Skeletal muscle cell (primary cell): ENCODE data around the gene ADAMTS4.
"Not testable (repeated sequence)": the region's sequence is repeated elsewhere in the genome, so short reads cannot be mapped to it uniquely, and the experiment has no call there.

Source experiments
- DNase-seq: peaks from one replicate; pipeline ENCODE4 v3.0.0-alpha.2; 2010; ENCODE audit warnings: low read depth
- H3K4me3 ChIP-seq: 2 replicates; pipeline ENCODE4 v1.5.1; 2011; ENCODE audit warnings: low read depth, mild to moderate bottlenecking, control low read depth, low read length, moderate library complexity

Gene ADAMTS4

GRCh38 chr1:161198897-161199431 is at the start of gene ADAMTS4:
Gene ADAMTS4, minus strand, starts transcription at chr1:161199054. Its CDS starts 427 bp downstream, at chr1:161198627.
- H3K4me3 ChIP-seq = peak within 1 kb of the TSS; percentile 47
- peak; percentile 68 for DNase-seq

DNA sequence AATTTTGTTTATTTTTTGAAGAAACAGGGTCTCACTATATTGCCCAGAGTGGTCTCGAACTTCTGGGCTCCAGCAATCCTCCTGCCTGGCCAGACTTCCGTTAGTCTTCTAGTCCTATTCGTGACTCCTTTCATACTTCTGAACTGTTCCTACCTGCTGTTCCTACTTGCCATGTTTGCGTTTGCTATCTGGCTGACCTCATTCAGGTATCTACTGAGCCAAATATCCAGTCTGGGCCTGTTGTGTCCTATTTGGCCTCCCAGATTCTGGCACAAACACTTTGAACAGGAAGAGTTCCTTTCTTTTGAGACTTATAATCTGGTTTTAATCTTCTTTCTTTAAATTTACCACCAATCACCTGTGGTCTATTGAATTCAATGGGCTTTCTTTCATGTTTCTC is 46.0 kb upstream of the ADAMTS4 start:
- DNase-seq = no peak
- H3K4me3 ChIP-seq = no peak overlapping the region

DNA sequence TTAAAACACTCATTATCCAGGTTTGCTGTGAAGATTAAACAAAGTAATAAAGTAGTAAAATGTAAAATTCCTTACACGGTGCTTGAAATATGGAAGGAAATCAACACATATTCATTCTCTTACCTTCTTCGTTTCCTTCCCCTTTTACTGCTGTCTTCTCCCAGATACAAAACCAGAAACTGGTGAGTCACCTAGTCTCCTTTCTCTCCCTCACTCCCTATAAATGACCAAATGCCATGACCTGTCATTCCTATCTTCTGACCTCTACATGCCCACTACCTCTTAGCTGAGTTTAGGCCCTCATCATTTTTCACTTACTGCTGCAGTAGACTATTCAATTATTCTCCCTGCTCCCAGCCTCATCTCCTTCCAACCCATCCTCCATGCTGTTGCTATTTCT is 43.5 kb upstream of the ADAMTS4 start:
- no peak overlapping the region for H3K4me3 ChIP-seq
- DNase-seq = no peak

- DNase-seq = no peak
- no peak overlapping the region for H3K4me3 ChIP-seq
These were observed 42.8 kb upstream of the ADAMTS4 start for GRCh38 chr1:161241682-161242081.

DNA sequence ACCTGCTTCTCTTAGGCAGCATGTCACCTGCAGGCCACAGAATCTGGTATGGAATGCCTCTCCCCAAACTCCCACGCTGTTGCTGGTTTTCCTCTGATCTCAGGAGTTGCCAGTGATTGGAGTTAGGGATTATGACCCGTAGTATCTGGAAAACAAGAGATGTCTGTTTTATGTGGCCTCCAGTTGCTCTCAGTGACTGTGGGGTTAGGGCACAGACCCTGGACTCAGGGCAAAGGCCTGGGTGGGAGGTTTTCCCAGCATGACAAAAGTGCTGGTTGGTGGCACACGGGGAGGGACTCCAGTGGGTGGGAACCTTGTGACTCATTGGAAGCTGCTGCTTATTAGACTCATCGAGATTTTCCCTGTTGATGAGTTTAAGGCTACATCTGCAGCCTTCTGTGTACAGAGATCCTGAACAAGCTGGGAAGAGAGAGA is 39.2 kb upstream of the ADAMTS4 start, which contains the start of gene NR1I3:
Gene NR1I3, minus strand, starts transcription at position 165 of the 435 bp plus-strand sequence. CDS start 1,638 bp downstream, outside the sequence.
- no peak for DNase-seq
- no peak within 1 kb of the TSS for H3K4me3 ChIP-seq

DNA sequence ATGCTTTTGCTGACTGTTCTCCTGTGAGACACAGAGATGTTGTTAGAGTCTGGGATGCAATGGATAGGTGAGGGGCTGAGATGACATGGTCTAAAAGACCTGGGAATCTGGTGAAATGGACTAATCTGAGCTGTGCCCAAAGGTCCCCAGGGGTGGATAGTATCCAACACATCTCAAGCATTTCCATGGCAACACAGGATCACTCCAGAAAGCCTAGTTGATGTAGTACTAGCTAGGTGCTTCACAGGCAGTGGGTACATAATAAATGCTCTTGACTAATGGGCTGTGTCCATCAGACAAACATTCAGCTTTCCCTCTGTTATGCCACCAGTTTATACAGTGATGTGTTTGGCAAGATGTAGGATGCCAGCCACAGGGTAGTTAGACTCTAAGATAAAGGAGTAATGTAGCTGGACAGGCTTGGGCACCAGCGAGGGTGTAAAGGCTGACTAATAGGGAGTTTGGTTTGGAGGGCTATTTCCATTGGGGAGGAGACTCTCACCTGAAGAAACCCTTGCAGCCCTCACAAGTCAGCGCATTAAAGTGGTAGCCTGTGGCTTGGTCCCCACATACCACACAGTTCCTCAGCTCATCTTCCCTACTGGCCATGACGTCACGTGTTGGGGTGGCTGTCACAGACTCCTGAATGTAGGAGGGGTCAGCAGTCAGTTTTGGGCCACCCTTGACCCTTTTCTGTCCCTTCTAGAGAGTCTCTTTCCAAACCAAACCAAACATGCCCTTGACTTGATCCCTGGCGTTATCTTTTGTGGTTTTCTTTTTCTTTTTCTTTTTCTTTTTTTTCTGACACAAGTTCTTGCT is 37.3 kb upstream of the ADAMTS4 start:
- DNase-seq = no peak
- no peak overlapping the region for H3K4me3 ChIP-seq

DNA sequence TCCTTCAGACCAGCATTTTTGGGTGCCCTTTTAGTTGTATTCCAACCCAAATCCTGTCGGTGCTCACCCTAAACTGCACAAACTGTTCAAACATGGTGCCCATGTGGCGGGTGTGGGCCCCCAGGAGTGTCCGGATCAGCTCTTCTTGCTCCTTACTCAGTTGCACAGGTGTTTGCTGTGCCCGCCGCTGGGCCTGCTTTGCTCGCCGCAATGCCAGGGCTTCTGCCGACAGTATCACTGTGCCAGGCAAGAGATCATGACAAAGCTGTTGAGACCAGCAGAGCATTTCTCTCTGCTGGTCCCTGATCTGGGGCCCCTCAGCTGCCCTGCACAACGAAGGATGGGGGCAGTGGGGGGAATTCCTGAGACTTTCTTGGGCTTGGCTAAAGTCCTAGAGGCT is 34.2 kb upstream of the ADAMTS4 start:
- H3K4me3 ChIP-seq = no peak overlapping the region
- no peak for DNase-seq

GRCh38 chr1:161230762-161231161 is 31.9 kb upstream of the ADAMTS4 start:
- no peak for DNase-seq
- no peak overlapping the region for H3K4me3 ChIP-seq

- no peak for DNase-seq
- no peak overlapping the region for H3K4me3 ChIP-seq
These were observed 31.0 kb upstream of the ADAMTS4 start for GRCh38 chr1:161229896-161230295.

GRCh38 chr1:161228032-161228431 is 29.2 kb upstream of the ADAMTS4 start:
- no peak for DNase-seq
- no peak overlapping the region for H3K4me3 ChIP-seq

DNA sequence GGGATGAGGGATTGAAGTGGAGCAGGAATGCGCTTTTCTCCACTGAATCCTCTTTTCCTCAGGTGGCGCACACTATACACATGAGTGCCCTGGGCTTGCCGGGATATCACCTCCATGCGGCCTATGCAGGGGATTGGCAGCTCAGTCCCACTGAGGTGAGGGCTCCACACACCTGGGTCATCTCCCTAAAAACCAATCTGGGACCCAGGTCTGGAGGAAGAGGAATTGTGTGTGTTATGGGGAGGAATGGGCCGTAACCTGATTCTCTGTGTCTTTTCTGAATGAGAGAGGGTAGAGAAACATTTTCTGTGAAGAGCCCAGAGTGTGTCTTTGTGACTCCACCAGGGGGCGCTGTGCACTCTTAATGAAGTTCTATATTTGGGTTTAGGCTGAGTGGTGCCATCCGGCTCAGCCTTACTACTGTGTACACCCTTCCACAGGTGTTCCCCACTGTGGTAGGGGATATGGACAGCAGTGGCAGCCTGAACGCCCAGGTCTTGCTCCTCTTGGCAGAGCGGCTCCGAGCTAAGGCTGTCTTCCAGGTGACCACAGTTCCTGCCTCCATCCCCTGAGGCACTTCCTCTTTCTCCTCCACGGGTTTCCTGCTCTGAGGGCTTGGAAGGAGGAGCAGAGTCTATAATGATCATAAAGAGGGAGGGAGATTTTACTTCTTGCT is 28.5 kb upstream of the ADAMTS4 start:
- H3K4me3 ChIP-seq = peak overlapping the region; percentile 5
- DNase-seq = peak; percentile 23

DNA sequence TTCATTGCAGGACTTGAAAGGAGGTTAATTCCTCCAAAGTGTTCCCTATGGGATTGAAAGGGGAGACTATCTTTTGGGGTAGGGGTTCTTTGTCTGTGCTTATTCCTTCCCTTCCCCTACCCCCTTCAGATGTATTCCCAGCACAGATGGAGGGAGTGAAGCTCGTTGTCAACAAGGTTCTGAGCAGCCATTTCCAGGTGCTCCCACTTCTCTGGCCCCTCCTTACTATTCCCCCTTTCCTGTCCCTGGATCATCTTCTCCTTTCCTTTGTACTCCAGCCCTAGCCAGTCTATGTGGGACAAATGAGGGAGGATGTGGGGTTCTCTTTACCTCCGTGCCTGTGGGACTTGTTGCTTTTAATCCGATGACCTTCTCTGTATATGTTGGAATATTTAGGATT is 27.9 kb upstream of the ADAMTS4 start:
- H3K4me3 ChIP-seq = peak overlapping the region; percentile 66
- DNase-seq = no peak

DNA sequence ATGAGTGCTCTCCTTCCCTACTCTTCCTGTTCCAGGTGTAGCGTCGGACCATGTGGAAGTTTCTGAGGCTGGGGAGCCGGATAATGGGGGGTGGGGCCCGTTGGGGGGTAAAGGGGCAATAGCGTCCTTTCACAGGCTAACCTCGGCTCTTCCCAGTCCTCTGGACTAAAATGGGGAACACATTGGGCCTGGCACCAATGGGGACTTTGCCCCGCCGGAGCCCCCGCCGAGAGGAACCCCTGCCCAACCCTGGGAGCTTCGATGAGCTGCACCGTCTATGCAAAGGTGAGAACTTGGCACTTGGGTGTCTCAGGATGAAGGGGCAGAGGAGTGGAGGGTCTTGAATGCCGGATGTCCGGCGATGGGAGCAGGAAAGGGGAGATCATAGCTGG is 27.5 kb upstream of the ADAMTS4 start:
- DNase-seq = no peak
- H3K4me3 ChIP-seq = peak overlapping the region; percentile 66

GRCh38 chr1:161225534-161226319 is 26.9 kb upstream of the ADAMTS4 start, which contains the start of gene TOMM40L:
Gene TOMM40L, plus strand, starts transcription at chr1:161226060. Its CDS starts 430 bp downstream, at chr1:161226490.
- peak within 1 kb of the TSS; percentile 66 for H3K4me3 ChIP-seq
- peak; percentile 99 for DNase-seq

- no peak overlapping the region for H3K4me3 ChIP-seq
- DNase-seq = no peak
These were observed 26.3 kb upstream of the ADAMTS4 start for GRCh38 chr1:161225178-161225533.

DNA sequence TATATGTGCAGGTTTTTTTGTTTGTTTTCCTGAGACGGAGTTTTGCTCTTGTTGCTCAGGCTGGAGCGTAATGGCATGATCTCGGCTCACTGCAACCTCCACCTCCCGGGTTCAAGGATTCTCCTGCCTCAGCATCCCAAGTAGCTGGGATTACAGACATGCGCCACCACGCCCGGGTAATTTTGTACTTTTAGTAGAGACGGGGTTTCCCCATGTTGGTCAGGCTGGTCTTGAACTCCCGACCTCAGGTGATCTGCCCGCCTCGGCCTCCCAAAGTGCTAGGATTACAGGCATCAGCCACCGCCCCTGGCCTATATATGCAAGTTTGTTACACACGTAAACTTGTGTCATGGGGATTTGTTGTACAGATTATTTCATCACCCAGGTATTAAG is 25.8 kb upstream of the ADAMTS4 start:
- DNase-seq, H3K4me3 ChIP-seq: not testable (repeated sequence)

DNA sequence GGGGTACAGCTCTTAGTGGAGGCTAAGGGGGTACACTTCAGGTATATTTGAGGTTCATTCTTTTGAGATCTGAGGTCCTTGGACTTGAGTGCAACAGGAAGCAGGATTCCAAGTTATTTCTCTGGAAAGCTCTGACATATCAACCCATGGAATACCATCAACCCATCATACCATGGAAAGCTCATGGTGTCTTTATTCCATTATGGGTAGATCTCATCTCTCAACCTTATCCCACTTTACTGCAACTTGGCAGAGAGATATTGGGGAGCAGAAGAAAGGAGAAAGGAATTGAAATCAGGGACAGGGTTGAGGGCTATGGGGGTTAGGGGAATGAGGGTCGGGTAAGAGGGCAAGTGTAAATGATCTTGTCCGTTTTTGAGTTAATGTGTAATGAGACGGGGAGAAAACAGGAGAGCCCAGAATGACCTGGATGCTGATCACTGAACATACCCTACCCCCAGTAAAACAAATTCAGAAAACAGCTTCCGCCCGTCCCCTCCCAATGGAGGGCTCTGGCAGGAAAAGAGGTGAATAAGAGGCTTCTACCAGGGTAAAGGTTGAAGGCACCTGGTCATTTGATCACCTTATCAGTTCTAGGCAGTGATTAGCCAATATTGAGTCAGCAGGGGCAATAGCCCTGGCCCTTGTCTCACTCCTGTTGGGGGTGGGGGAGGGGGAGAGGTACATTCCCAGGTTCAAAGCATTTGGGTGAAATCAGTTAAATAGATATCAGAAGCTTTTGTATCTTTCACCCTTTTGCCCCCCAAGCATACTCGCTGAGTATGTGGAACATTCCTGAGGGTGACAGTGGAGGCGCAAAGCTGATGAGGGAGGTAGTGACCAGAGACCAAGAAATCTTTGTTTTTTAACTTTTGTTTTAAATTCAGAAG is 25.2 kb upstream of the ADAMTS4 start:
- DNase-seq = no peak

DNA sequence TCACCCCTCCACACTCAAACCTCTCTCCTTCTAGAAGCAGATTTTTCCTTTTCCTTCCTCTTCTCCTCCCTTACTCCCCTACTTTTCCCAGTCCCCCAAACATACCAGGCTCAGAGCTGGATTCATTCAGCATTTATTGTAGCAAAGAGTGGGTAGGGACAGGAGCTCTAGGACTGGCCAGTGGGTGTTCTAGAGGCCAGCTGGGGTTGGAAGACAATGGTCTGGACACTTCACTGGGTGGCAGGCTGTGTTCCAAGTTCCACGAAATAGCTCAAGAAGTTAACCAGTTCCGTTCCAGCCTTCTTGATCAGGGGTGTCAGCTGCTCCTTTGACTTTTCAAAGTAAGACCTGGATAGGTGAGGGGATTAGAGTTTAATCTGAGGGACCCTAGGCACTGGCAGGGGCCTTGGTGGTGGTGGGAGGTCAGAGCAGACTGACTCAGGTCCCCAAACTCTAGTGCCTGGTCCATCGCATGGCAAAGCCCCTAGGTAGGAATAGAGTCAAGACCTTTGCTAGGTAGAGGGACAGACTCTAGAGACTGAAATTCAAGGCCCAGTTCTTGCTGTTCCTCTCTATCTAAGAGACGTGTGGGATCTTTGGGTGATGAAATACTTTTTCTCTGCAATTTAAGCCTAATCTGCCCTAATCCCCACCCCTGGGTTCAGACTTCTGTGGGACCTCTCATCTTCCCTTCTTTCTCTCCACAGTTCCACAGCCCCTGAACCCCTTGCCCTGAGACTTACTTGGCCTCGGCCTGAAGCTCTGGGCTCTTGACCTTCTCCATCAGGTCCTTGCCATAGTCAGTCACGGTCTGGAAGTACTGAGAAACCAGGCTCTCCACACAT is 23.5 kb upstream of the ADAMTS4 start:
- DNase-seq = no peak
- no peak overlapping the region for H3K4me3 ChIP-seq

More for the DNA sequence above, 25.2 kb upstream of the ADAMTS4 start:
- no peak overlapping the region for H3K4me3 ChIP-seq
